ENCODE data around the gene ZC3H18. TPM values are rescaled to one million over a fixed set of nuclear protein-coding genes. Genes with fewer than 3 reads are reported as not detected.

The ZC3H18 gene
- total and polyA plus RNA-seq, 10 of the 15 experiments (the other 5 are each of a cell fraction or from before 2014, with no cell fraction given): 1.0 to 58.3 (median 22.4) TPM

- H3K9me3 ChIP-seq (replicated peaks; ENCODE audit: control insufficient read depth, insufficient read depth, low read length): no peaks in the 10 kb centered on the region
- ChIA-PET RAD21 (ENCODE audit: unreplicated experiment) (no interaction called here), CTCF (no interaction called here), SMC1A (ENCODE audit: uncharacterized antibody, unreplicated experiment) (no interaction called here), POLR2A (interaction anchor here (0.5 kb wide), 1 partner anchor 268 kb away, joined by 8 read pairs; no protein-coding TSS in a partner anchor)
- FAIRE-seq: no peak
- H3K9ac ChIP-seq (ENCODE audit: control insufficient read depth, insufficient read depth, low read length): no peak overlapping the region
- H3K36me3 ChIP-seq (ENCODE audit: control insufficient read depth in 2 of 2, insufficient read depth in 2 of 2, low read length in 1 of 2): peaks cover 11 to 26% of the 10 kb centered on the region in 2 experiments
- H3K27ac ChIP-seq (ENCODE audit: control insufficient read depth, insufficient read depth): no peak overlapping the region
- DNase-seq (ENCODE audit: low read depth, low spot score): no peak
- BruUV-seq (replicated peaks): no TSS peak
- no peak for ATAC-seq
- H2AFZ ChIP-seq (ENCODE audit: control insufficient read depth, low read depth, low read length): no peak overlapping the region
- intact Hi-C loops (cut with micrococcal nuclease; ENCODE audit: unreplicated experiment): no loop called here
- TF ChIP-seq CHD2 (IDR thresholded peaks at IDR 0.05; ENCODE audit: borderline replicate concordance, low read depth, low read length) (no peak), POLR2AphosphoS5 (IDR thresholded peaks at IDR 0.05; ENCODE audit: low read length) (no peak), MYC (IDR thresholded peaks at IDR 0.05; ENCODE audit: insufficient read depth, insufficient read length, insufficient replicate concordance, low read length, severe bottlenecking) (no peak), TARDBP (IDR thresholded peaks at IDR 0.05; ENCODE audit: borderline replicate concordance) (no peak)
- no peak overlapping the region for H3K4me3 ChIP-seq
- peaks cover 27% of the 10 kb centered on the region for H3K79me2 ChIP-seq (ENCODE audit: control insufficient read depth, insufficient read depth, low read length)
- no peaks in the 10 kb centered on the region for H3K4me1 ChIP-seq (ENCODE audit: control insufficient read depth, insufficient read depth, low read length)
- in situ Hi-C loops (cut with MboI): no loop called here
- no peaks in the 10 kb centered on the region for H4K20me1 ChIP-seq (ENCODE audit: control insufficient read depth, insufficient read depth)
- no peaks in the 10 kb centered on the region for H3K27me3 ChIP-seq (replicated peaks in 1 of 2; ENCODE audit: control insufficient read depth in 2 of 2, insufficient read depth in 2 of 2, low read length in 1 of 2)
- H3K4me2 ChIP-seq (ENCODE audit: control insufficient read depth, insufficient read depth): no peak overlapping the region
- WGBS (ENCODE audit: insufficient coverage, insufficient replicate concordance, low lambda C conversion rate, missing lambda C conversion rate): 92% methylated on average over 26 of the region's 26 CpGs
These were observed 8.5 kb downstream of the ZC3H18 start for GRCh38 chr16:88578446-88579313.

GRCh38 chr16:88580371-88580770 lies 10.2 kb downstream of the ZC3H18 start:
- in situ Hi-C loops (cut with MboI) (no loop called here), intact Hi-C loops (cut with micrococcal nuclease; ENCODE audit: unreplicated experiment) (no loop called here)
- Histone ChIP-seq H3K36me3 (ENCODE audit: control insufficient read depth in 2 of 2, insufficient read depth in 2 of 2, low read length in 1 of 2) (peaks cover 17 to 25% of the 10 kb centered on the region in 2 experiments), H3K4me1 (ENCODE audit: control insufficient read depth, insufficient read depth, low read length) (no peaks in the 10 kb centered on the region; the same call in 1 of the 2 replicates), H3K4me3 (no peak overlapping the region), H3K27ac (ENCODE audit: control insufficient read depth, insufficient read depth) (no peak overlapping the region), H4K20me1 (ENCODE audit: control insufficient read depth, insufficient read depth) (no peaks in the 10 kb centered on the region), H3K9me3 (replicated peaks; ENCODE audit: control insufficient read depth, insufficient read depth, low read length) (no peaks in the 10 kb centered on the region), H3K27me3 (replicated peaks in 1 of 2; ENCODE audit: control insufficient read depth in 2 of 2, insufficient read depth in 2 of 2, low read length in 1 of 2) (no peaks in the 10 kb centered on the region), H2AFZ (ENCODE audit: control insufficient read depth, low read depth, low read length) (no peak overlapping the region), H3K9ac (ENCODE audit: control insufficient read depth, insufficient read depth, low read length) (no peak overlapping the region), H3K79me2 (ENCODE audit: control insufficient read depth, insufficient read depth, low read length) (peaks cover 29% of the 10 kb centered on the region), H3K4me2 (ENCODE audit: control insufficient read depth, insufficient read depth) (no peak overlapping the region)
- 93% methylated on average over 15 of the region's 16 CpGs for WGBS (ENCODE audit: insufficient coverage, insufficient replicate concordance, low lambda C conversion rate, missing lambda C conversion rate)
- CTCF ChIA-PET: no interaction called here
- no peak for TF ChIP-seq NFIC (IDR thresholded peaks at IDR 0.05; ENCODE audit: low read depth, low read length)
- no peak for TF ChIP-seq WRNIP1 (IDR thresholded peaks at IDR 0.05; ENCODE audit: borderline replicate concordance, low read depth, low read length)
- no peak for TF ChIP-seq TCF7 (IDR thresholded peaks at IDR 0.05; ENCODE audit: borderline replicate concordance)
- SMC1A ChIA-PET (ENCODE audit: uncharacterized antibody, unreplicated experiment): no interaction called here
- RAD21 ChIA-PET (ENCODE audit: unreplicated experiment): no interaction called here
- DNase-seq (ENCODE audit: low read depth, low spot score): no peak
- ATAC-seq: no peak
- FAIRE-seq: no peak
- POLR2A ChIA-PET: no interaction called here
- BruUV-seq (replicated peaks): no TSS peak

Measured in GM12878 (cell line).